Epithelial cell of esophagus (primary cell): ENCODE measurements around the gene RNF152.

ENCODE experiments used
- DNase-seq: peaks from one replicate; pipeline ENCODE4 v3.0.0; 2010; ENCODE audit warnings: low read depth
- H3K4me3 ChIP-seq: 2 replicates; pipeline ENCODE4 v1.5.1; 2011; ENCODE audit warnings: mild to moderate bottlenecking, low read length, control low read depth
- TF ChIP-seq, protein P1 (sequence below): IDR thresholded peaks from 2 replicates; pipeline ENCODE4 v1.5.1; 2011; ENCODE audit warnings: low read depth, mild to moderate bottlenecking, low read length, control low read depth, inconsistent platforms; ENCODE audit not compliant: insufficient read depth; ENCODE audit errors: missing control alignments

The RNF152 gene

DNA sequence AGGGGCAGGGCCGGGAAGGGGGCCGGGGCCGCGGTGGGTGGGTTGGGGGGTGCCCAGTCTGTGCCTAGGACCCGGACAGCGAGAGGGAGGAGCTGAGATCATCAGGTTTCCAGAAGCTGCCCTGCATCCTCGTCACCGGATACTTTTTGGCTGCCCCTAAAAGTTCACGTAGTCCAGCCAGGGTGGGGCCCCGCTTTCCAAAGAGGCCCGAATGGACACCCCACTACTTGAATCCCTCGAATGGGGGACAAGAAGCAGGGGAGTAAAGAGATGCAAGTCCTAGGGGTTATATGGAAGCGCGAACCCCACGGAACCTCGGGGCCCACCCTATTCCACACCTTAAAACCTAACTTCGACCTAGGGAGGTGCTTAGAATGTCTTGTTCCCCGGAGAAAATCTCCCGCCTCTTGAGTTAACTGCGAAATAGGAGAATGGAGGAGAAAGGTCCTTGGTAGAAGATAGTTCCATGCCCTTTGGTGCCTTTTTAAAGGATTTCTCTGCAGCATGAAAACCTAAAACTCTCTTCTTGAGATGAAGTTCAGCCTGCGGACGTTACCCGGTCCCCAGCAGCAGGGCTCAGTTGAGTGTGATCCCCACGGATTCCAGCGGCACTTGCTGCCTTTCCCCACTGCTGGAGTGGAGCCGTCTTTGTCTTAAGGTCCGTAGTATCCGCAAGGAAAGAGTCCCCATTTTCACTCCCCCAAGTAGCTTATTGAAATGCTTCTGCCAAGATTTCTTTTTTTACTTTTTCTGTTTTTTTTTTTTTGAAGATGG, 2.1 kb upstream of the RNF152 start:
- TF ChIP-seq, protein P1, sequence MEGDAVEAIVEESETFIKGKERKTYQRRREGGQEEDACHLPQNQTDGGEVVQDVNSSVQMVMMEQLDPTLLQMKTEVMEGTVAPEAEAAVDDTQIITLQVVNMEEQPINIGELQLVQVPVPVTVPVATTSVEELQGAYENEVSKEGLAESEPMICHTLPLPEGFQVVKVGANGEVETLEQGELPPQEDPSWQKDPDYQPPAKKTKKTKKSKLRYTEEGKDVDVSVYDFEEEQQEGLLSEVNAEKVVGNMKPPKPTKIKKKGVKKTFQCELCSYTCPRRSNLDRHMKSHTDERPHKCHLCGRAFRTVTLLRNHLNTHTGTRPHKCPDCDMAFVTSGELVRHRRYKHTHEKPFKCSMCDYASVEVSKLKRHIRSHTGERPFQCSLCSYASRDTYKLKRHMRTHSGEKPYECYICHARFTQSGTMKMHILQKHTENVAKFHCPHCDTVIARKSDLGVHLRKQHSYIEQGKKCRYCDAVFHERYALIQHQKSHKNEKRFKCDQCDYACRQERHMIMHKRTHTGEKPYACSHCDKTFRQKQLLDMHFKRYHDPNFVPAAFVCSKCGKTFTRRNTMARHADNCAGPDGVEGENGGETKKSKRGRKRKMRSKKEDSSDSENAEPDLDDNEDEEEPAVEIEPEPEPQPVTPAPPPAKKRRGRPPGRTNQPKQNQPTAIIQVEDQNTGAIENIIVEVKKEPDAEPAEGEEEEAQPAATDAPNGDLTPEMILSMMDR = no peak
- no peak for DNase-seq
- peak overlapping the region; percentile 88 for H3K4me3 ChIP-seq

DNA sequence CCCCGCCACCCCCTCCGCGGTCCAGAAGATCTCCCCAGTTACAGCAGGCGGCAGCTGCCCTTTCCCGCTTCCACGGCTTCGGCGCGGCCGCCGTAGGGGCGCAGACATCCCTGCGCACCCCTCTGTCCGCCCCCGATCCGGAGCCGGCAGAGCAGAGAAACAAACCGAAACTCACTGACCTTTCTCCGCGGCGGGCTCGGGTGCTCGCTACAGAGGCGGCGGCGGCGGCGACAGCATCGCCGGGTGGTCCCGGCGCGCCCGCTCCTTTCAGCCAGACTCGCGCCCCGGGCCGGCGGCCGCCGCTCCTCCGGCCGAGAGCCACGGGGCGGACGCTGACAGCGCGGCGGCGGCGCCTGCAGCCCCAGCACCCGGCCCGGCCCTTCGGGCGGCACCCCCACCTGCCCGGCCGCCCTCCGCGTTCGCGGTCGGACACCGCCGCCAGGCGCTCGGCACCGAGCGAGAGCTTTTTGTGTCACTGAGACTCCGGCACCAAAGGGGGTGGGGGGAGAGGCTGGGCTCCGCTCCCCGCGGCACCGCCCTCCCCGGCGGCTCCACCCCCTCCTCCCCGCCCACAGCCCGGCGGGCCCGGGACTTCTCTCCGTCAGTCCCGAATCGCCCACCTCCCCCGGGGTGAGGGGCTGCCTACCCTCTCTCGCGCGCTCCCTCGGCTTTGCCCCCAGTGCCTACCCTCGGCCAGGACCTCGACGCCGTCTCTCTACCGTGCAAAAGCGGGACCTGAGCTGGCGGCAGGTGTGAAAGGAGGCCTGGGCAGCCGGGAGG, 1.4 kb upstream of the RNF152 start:
- peak; percentile 83 for DNase-seq
- H3K4me3 ChIP-seq = peak overlapping the region; percentile 88
- TF ChIP-seq, protein P1 = peak; percentile 23

DNA sequence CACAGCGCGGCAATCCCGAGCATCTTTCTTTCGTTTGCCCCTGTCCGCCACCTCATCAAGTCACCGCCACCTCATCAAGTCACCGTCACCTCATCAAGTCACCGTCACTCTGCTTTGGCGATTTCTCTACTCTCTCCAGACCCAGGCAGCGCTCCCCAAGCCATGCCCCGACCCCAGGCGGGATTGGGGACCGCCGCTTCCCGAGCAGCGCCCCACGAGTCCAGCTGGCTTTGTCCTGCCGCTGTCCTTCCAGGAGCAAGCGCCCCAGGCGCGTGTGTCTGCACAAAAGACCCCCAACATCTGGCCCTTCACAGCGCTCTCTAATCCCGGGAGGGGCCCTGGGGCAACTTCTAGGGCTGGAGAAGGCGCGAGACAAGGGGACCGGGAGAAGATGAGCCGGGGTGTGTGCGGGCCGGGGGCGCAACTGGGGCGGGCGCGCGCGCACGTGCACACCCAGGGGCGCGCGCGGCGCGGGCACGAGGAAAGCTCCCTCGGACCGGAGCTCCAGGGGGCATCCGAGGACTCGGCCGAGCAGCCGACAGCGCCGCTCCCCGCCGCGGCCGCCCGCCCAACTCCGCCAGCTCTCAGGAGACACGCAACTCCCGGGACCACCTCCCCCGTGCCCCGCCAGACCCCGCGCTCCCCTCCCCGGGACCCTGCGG, 633 bp upstream of the RNF152 start:
- H3K4me3 ChIP-seq = peak overlapping the region; percentile 88
- peak; percentile 50 for DNase-seq
- TF ChIP-seq, protein P1 = no peak

DNA sequence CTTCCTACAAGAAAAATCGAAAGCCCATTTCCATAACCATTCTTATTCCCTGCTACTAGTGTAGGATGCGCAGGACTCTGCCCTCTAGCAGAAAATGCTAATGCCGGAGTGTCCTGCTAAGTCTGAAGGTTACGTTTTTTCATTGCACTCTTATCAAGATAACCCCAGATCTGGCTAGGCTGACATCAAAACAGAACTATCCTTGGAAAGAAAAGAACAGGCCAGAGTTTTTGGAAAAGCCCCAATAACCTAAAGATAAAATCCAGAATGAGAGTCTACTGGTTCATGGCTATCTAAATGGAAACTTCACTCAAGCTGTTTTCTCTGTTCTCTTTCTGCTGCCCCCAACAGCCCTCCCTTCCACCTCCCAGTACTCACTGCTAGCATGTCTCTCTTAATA, 913 bp downstream of the RNF152 start:
- no peak for DNase-seq
- TF ChIP-seq, protein P1 = no peak
- H3K4me3 ChIP-seq = no peak overlapping the region

DNA sequence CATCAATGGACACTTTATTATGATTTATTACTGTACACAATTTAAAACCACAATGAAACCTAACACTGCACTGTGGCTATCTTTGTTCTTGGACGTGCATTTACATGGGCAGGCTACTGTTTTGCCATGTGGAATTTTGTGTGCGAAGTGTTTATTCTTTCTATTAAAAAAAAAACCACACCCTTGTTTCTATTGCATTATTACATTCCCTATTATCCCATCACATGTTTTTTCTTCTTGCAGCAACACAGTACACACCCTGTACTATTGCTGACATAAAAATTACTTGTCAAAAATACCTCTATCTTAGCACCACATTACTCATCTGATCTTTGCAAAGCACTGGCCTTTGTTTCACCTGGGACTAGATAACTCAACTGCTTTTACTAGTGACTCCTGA, 1.5 kb downstream of the RNF152 start:
- DNase-seq = peak; percentile 87
- no peak overlapping the region for H3K4me3 ChIP-seq
- TF ChIP-seq, protein P1 = no peak

DNA sequence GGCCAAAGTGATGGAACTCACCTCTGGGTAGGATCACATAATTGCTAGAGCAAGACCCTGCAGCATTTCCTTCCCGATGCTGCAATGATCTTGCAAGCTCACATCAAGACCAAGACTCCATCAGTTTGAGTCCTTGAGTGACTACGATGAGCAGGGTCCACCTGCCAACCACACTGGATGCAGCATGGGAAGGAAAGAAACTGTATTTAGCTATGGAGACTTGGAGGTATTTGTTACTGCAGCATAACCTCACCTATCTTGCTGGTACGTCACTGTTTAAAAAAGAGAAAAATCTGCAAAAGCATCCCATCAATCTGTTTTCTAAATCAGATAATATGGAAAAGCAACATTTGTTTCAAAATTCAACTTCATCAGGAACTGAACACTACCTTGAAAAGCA, 2.5 kb downstream of the RNF152 start:
- no peak overlapping the region for H3K4me3 ChIP-seq
- TF ChIP-seq, protein P1 = no peak
- no peak for DNase-seq
